Large intestine (tissue), 1 donor: ENCODE results near the gene COL5A3. TPM values are rescaled to one million over a fixed set of nuclear protein-coding genes. Genes with fewer than 3 reads are reported as not detected.

Experiments used
- polyA plus RNA-seq: library from polyadenylated mRNA; unstranded; fragments of 120-200 nt; gene quantifications from one replicate; pipeline ENCODE4 v1.2.1, GENCODE V29; 2013

Gene COL5A3
- polyA plus RNA-seq, 1 donor = 5.6 TPM

Other genes with a start within 250 kb of the COL5A3 start
- gene ZNF846, start 241.8 kb downstream of the COL5A3 start, polyA plus RNA-seq = 17.3 TPM
- 39.2 TPM for gene FBXL12, start 191.4 kb downstream of the COL5A3 start, polyA plus RNA-seq
- gene UBL5, start 182.6 kb downstream of the COL5A3 start, polyA plus RNA-seq = 282 TPM
- 46.2 TPM for gene PIN1, start 175.2 kb downstream of the COL5A3 start, polyA plus RNA-seq
- gene OLFM2, start 74.0 kb downstream of the COL5A3 start, polyA plus RNA-seq = 15.9 TPM
- gene RDH8, start 3.0 kb upstream of the COL5A3 start, polyA plus RNA-seq = not detected
- 44.5 TPM for gene SHFL, start 75.8 kb upstream of the COL5A3 start, polyA plus RNA-seq
- 6.6 TPM for gene ANGPTL6, start 92.2 kb upstream of the COL5A3 start, polyA plus RNA-seq
- gene PPAN, start 95.9 kb upstream of the COL5A3 start, polyA plus RNA-seq = 41.3 TPM
- 14.4 TPM for gene P2RY11, start 101.2 kb upstream of the COL5A3 start, polyA plus RNA-seq
- gene EIF3G, start 109.4 kb upstream of the COL5A3 start, polyA plus RNA-seq = 221 TPM
- 51.9 TPM for gene DNMT1, start 184.4 kb upstream of the COL5A3 start, polyA plus RNA-seq
- gene S1PR2, start 220.8 kb upstream of the COL5A3 start, polyA plus RNA-seq = 4.4 TPM
- gene MRPL4, start 241.7 kb upstream of the COL5A3 start, polyA plus RNA-seq = 37.2 TPM